Parathyroid adenoma (tissue), 2 donors: ENCODE data around the gene WASHC1.
A peak's percentile ranks its signal among the peaks of the same experiment; 100 is the strongest.
"Not testable (repeated sequence)": the region's sequence is repeated elsewhere in the genome, so short reads cannot be mapped to it uniquely, and the experiment has no call there.

ENCODE experiments used
- H2AFZ ChIP-seq: fragments of 300-600 bp; sonication (generic); one replicate; pipeline ENCODE4 v1.7.0; 2017; ENCODE audit warnings: antibody characterized with exemption, mild to moderate bottlenecking
- H3K27ac ChIP-seq: fragments of 300-600 bp; sonication (generic); one replicate; pipeline ENCODE4 v1.7.0; 2017
- H3K27me3 ChIP-seq: fragments of 300-600 bp; sonication (generic); one replicate; pipeline ENCODE4 v1.7.0; 2017; ENCODE audit warnings: low read length; ENCODE audit not compliant: control insufficient read depth, insufficient read depth
- H3K36me3 ChIP-seq: fragments of 300-600 bp; sonication (generic); one replicate; pipeline ENCODE4 v1.7.0; 2017; ENCODE audit warnings: low read length; ENCODE audit not compliant: control insufficient read depth, insufficient read depth
- H3K4me1 ChIP-seq: fragments of 300-600 bp; sonication (generic); one replicate; pipeline ENCODE4 v1.7.0; 2017; ENCODE audit warnings: control low read depth
- H3K4me2 ChIP-seq: fragments of 300-600 bp; sonication (generic); one replicate; pipeline ENCODE4 v1.7.0; 2017; ENCODE audit warnings: low read length
- H3K4me3 ChIP-seq: fragments of 300-600 bp; sonication (generic); one replicate; pipeline ENCODE4 v1.7.0; 2017; ENCODE audit warnings: low read depth, low read length
- H3K79me2 ChIP-seq: fragments of 300-600 bp; sonication (generic); one replicate; pipeline ENCODE4 v1.7.0; 2017; ENCODE audit warnings: control low read depth
- H3K9ac ChIP-seq: fragments of 300-600 bp; sonication (generic); one replicate; pipeline ENCODE4 v1.7.0; 2017; ENCODE audit warnings: mild to moderate bottlenecking
- H3K9me3 ChIP-seq: fragments of 300-600 bp; sonication (generic); one replicate; pipeline ENCODE4 v1.7.0; 2017; ENCODE audit warnings: low read length; ENCODE audit not compliant: control insufficient read depth
- donor health status: primary hyperparathyroidism.

Gene WASHC1

GRCh38 chr9:45180-45878 is 16.1 kb upstream of the WASHC1 start:
- not testable (repeated sequence) for H3K27ac ChIP-seq, H3K9ac ChIP-seq, H3K27me3 ChIP-seq, H3K79me2 ChIP-seq, H3K4me1 ChIP-seq, H3K9me3 ChIP-seq, H3K4me3 ChIP-seq, H3K36me3 ChIP-seq, H2AFZ ChIP-seq, H3K4me2 ChIP-seq

DNA sequence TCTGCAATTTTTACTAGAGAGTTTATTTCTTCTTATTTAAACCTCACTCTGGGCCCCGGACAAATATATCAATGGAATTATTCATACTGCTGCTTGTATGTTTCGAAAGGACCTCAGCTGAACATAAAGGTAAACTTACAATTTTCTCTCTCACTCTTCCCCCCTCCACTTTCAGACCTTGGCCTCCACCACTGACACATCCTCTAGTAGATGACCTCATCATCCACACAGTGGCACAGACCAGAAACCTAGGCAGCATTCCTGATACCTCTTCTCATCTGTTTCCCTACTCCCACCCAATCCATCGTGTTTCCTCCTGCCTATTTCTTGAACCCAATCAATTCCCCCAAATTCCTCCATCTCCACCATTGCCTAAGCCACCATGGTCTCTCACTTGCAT is 15.2 kb upstream of the WASHC1 start:
- H3K9ac ChIP-seq, H2AFZ ChIP-seq, H3K4me2 ChIP-seq, H3K4me1 ChIP-seq, H3K36me3 ChIP-seq, H3K4me3 ChIP-seq, H3K27ac ChIP-seq, H3K9me3 ChIP-seq, H3K27me3 ChIP-seq, H3K79me2 ChIP-seq: not testable (repeated sequence)

DNA sequence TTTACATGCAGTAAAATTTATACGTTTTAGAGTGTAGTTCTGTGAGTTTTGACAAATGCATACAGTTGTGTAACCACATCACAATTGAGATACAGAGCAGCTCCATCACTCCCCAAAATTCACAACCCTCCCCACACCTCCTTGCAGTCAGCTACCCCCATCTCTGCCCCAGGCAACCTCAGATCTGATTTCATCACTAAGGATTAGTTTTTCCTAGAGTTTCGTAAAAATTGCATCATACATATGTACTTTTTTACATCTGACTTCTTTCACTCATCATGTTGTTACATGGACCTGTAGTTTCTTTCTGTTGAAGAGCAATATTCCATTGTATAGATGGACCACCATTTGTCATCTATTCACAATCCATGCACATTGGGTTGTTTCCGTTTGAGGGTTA is 14.4 kb upstream of the WASHC1 start:
- H2AFZ ChIP-seq, H3K4me3 ChIP-seq, H3K36me3 ChIP-seq, H3K9ac ChIP-seq, H3K9me3 ChIP-seq, H3K27ac ChIP-seq, H3K27me3 ChIP-seq, H3K4me1 ChIP-seq, H3K4me2 ChIP-seq, H3K79me2 ChIP-seq: not testable (repeated sequence)

DNA sequence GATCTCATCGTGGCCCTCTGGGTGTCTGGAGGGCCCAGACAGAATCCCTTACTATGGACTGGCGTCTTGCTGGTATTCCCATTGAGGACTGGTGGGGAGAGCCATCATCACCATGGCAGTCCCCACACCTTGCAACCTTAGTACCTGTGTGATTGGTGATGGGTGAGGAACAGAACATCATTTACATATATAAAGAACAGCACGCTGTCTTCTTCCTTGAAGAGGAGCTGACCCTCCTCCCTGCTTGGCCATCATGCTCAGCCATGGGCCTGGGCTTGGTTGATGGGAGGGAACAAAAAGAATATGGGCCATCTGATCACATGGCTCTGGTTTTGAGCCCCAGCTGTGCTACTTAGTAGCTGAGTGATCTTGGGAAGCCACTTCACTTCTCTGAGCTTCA is 13.9 kb upstream of the WASHC1 start:
- not testable (repeated sequence) for H2AFZ ChIP-seq, H3K4me2 ChIP-seq

DNA sequence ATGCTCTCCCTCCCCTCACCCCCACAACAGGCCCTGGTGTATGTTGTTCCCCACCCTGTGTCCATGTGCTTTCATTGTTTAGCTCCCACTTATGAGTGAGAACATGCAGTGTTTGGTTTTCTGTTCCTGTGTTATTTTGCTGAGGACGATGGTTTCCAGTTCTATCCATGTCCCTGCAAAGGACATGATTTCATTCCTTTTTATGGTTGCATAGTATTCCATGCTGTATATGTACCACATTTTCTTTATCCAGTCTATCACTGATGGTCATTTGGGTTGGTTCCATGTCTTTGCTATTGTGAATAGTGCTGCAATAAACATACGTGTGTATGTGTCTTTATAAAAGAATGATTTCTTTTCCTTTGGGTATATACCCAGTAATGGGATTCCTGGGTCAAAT is 12.6 kb upstream of the WASHC1 start:
- H3K27me3 ChIP-seq, H3K4me3 ChIP-seq, H3K27ac ChIP-seq, H3K9me3 ChIP-seq, H3K36me3 ChIP-seq, H3K4me1 ChIP-seq, H3K9ac ChIP-seq, H2AFZ ChIP-seq, H3K79me2 ChIP-seq, H3K4me2 ChIP-seq: not testable (repeated sequence)

More for the DNA sequence above, 13.9 kb upstream of the WASHC1 start:
- not testable (repeated sequence) for H3K27ac ChIP-seq, H3K9me3 ChIP-seq, H3K4me3 ChIP-seq, H3K27me3 ChIP-seq, H3K9ac ChIP-seq, H3K79me2 ChIP-seq, H3K4me1 ChIP-seq, H3K36me3 ChIP-seq

GRCh38 chr9:41261-41676 is 12.0 kb upstream of the WASHC1 start:
- H3K27ac ChIP-seq: not testable (repeated sequence)

GRCh38 chr9:32308-32707 is 3.1 kb upstream of the WASHC1 start:
- not testable (repeated sequence) for H3K36me3 ChIP-seq, H3K27me3 ChIP-seq, H3K4me2 ChIP-seq, H2AFZ ChIP-seq, H3K9ac ChIP-seq, H3K4me1 ChIP-seq, H3K4me3 ChIP-seq, H3K27ac ChIP-seq, H3K79me2 ChIP-seq, H3K9me3 ChIP-seq

More at GRCh38 chr9:41261-41676, 12.0 kb upstream of the WASHC1 start:
- not testable (repeated sequence) for H3K9me3 ChIP-seq, H3K4me3 ChIP-seq, H3K79me2 ChIP-seq, H3K27me3 ChIP-seq, H3K4me2 ChIP-seq, H3K4me1 ChIP-seq, H3K9ac ChIP-seq, H3K36me3 ChIP-seq, H2AFZ ChIP-seq

DNA sequence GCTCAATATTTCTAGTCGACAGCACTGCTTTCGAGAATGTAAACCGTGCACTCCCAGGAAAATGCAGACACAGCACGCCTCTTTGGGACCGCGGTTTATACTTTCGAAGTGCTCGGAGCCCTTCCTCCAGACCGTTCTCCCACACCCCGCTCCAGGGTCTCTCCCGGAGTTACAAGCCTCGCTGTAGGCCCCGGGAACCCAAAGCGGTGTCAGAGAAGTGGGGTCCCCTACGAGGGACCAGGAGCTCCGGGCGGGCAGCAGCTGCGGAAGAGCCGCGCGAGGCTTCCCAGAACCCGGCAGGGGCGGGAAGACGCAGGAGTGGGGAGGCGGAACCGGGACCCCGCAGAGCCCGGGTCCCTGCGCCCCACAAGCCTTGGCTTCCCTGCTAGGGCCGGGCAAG is 481 bp downstream of the WASHC1 start:
- H3K4me3 ChIP-seq: peak overlapping the region; percentile 37
- H3K27me3 ChIP-seq, H3K4me1 ChIP-seq, H3K79me2 ChIP-seq, H3K36me3 ChIP-seq, H3K9ac ChIP-seq, H3K27ac ChIP-seq, H3K9me3 ChIP-seq, H3K4me2 ChIP-seq, H2AFZ ChIP-seq: not testable (repeated sequence)

GRCh38 chr9:21621-22020 is 7.6 kb downstream of the WASHC1 start:
- H3K36me3 ChIP-seq, H3K27me3 ChIP-seq, H3K79me2 ChIP-seq, H2AFZ ChIP-seq, H3K9me3 ChIP-seq, H3K4me1 ChIP-seq, H3K9ac ChIP-seq, H3K4me3 ChIP-seq, H3K4me2 ChIP-seq, H3K27ac ChIP-seq: not testable (repeated sequence)

GRCh38 chr9:16875-17274 is 12.4 kb downstream of the WASHC1 start:
- not testable (repeated sequence) for H3K9ac ChIP-seq, H3K36me3 ChIP-seq, H3K9me3 ChIP-seq, H3K4me2 ChIP-seq, H3K4me1 ChIP-seq, H2AFZ ChIP-seq, H3K27ac ChIP-seq, H3K79me2 ChIP-seq, H3K27me3 ChIP-seq, H3K4me3 ChIP-seq

DNA sequence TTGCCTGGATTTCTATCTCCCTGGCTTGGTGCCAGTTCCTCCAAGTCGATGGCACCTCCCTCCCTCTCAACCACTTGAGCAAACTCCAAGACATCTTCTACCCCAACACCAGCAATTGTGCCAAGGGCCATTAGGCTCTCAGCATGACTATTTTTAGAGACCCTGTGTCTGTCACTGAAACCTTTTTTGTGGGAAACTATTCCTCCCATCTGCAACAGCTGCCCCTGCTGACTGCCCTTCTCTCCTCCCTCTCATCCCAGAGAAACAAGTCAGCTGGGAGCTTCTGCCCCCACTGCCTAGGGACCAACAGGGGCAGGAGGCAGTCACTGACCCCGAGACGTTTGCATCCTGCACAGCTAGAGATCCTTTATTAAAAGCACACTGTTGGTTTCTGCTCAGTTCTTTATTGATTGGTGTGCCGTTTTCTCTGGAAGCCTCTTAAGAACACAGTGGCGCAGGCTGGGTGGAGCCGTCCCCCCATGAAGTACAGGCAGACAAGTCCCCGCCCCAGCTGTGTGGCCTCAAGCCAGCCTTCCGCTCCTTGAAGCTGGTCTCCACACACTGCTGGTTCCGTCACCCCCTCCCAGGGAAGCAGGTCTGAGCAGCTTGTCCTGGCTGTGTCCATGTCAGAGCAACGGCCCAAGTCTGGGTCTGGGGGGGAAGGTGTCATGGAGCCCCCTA is 15.0 kb downstream of the WASHC1 start:
- H3K9ac ChIP-seq, H3K27ac ChIP-seq, H3K4me1 ChIP-seq, H3K4me3 ChIP-seq, H3K36me3 ChIP-seq, H3K79me2 ChIP-seq, H3K9me3 ChIP-seq, H3K4me2 ChIP-seq, H2AFZ ChIP-seq, H3K27me3 ChIP-seq: not testable (repeated sequence)
